GM19452 (cell line): Measurements from ENCODE around the gene MEAF6.
"Not testable (repeated sequence)": the region's sequence is repeated elsewhere in the genome, so short reads cannot be mapped to it uniquely, and the experiment has no call there.

Experiments
- ATAC-seq: cut with Tn5 transposase; IDR thresholded peaks from one replicate; pipeline ENCODE4 v1.9.1; 2021; ENCODE audit not compliant: unreplicated experiment

Gene MEAF6

DNA sequence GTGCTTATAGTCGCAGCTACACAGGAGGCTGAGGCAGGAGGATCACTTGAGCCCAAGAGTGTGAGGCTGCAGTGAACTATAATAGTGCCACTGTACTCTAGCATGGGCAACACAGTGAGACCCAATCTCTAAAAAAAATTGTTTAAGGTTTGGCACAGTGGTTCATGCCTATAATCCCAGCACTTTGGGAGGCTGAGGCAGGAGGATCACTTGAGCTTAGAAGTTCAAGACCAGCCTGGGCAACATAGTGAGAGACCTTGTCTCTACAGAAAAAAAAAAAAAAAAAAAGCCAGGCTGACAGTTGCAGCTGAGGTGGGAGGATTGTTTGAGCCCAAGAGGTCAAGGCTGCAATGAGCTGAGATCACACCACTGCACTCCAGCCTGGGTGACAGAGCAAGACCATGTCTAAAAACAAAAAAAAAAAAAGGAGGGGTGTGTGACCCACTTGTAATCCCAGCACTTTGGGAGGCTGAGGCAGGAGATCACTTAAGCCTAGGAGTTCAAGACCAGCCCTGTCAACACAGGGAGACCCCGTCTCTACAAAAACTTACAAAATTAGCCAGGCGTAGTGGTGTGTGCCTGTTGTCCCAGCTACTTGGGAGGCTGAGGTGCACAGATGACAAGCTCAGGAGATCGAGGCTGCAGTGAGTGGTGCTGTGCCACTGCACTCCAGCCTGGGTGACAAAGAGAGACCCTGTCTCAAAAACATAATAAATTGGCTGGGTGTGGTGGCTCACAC, 18.0 kb upstream of the MEAF6 start:
- ATAC-seq = not testable (repeated sequence)

DNA sequence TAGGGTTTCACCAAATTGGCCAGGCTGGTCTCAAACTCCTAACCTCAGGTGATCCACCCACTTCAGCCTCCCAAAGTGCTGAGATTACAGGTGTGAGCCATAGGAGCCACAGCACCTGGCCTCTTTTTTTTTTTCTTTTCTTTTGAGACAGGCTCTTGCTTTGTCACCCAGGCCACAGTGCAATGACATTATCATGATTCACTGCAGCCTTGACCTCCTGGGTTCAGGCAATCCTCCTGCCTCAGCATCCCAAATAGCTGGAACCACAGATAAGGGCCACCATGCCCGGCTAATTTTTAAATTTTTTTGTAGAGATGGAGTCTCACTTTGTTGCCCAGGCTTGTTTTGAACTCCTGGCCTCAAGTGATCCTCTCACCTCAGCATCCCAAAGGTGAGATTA, 15.3 kb upstream of the MEAF6 start:
- not testable (repeated sequence) for ATAC-seq

DNA sequence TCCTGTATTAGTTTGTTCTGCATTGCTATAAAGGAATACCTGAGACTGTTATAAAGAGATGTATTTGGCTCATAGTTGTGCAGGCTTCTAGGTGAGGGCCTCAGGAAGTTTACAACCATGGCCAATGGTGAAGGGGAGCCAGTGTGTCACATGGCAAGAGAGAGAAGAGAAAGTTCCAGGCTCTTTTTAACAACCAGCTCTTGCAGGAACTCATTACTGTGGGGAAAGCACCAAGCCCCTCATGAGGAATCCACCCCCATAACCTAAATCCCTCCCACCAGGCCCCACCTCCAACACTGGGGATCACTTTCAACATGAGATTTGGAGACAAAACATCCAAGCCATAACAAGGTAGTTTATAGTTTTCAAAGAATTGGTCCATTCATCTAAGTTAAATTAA, 5.0 kb upstream of the MEAF6 start:
- ATAC-seq = no peak

DNA sequence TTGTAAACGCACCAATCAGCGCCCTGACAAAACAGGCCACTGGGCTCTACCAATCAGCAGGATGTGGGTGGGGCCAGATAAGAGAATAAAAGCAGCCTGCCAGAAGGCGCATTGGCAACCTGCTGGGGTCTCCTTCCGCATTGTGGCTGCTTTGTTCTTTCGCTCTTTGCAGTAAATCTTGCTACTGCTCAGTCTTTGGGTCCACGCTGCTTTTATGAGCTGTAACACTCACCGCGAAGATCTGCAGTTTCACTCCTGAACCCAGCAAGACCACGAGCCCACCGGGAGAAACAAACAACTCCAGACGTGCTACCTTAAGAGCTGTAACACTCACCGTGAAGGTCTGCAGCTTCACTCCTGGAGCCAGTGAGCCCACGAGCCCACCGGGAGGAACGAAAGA, 4.4 kb upstream of the MEAF6 start:
- not testable (repeated sequence) for ATAC-seq

DNA sequence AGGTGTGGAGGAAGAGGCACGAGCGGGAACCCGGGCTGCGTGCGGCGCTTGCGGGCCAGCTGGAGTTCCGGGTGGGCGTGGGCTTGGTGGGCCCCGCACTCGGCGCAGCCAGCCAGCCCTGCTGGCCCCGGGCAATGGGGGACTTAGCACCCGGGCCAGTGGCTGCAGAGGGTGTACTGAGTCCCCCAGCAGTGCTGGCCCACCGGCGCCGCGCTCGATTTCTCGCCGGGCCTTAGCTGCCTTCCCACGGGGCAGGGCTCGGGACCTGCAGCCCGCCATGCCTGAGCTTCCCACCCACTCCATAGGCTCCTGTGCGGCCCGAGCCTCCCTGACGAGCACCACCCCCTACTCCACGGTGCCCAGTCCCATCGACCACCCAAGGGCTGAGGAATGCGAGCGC, 3.7 kb upstream of the MEAF6 start:
- not testable (repeated sequence) for ATAC-seq

DNA sequence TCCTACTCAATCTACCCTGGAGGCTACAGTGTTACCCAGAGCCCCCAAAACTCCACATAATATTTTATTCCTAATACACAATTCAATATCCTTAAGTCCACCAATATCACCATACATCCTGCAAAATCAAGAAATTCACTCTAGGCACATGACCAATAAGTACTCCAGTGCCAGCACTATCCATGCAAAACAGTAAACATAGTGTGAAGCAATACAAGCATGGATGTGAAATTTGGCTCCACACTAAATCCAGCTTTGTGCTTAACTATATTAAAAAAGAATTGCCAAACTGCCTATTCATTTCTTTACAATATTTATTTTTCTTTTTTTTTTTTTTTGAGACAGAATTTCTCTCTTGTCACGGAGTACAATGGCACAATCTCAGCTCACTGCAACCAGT, 3.0 kb upstream of the MEAF6 start:
- ATAC-seq = no peak

DNA sequence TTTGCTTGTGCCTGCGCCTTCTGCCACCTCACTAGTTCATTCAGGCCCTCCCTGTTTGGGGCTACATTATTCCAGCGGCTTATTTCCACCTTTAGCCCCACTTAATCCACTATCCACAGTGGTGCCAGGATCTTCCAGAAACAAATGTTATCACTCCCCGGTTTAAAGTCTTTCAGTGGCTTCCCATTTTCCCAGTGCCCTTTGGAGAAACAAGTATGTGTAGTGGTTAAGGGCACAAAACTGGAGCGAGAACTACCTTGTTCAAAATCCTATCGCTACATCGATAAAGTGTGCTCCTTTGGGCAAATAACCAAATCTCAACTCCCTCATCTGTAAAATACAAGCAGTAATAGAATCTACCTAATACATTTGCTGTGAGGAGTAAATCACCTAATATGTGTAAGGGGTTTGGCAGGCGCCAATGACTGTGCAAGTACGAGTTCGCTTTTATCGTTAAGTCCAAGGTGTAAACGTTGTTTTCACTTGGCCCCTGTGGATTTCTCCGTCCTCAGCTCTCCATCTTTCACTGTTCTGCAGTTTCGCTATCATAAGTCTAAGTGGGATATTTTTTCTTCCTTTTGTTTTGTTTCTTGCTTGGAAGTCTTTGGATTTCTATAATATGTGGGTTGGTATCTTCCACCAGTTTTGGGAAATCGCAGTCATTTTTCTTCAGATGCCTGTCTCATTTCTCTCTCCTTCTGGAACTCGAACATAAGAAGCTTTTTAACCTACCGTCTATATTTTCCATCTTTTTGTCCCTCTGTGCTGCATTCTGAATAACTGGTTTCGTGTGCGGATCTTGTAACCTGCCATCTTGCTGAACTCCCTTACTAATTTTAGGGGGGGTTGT, 844 bp upstream of the MEAF6 start:
- no peak for ATAC-seq

DNA sequence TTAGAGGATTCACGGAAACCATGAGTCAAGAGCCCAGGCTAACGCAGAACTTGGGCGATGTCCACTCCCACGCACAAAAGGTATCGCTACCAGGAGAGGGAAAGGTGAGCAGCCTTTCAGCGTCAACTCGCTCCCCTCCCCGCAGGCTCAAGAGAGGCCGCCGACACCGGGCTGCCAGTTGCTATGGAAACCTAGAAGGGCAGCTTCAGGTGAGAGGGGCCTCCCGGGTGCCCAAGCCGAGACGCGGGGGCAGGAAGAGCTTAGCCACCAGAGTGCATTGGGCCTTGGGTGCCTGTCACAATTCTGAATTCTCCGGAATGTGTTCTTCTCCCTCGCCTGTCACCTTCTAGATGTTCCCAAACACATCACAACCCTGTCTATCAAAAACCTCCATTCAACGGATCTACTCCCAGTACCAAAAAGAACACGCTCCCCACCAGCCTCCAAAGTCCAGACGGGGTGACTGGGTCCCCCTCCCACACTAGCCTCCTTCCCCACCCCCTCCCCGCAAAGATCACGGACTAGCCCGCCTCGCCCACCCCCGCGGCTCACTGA, 694 bp downstream of the MEAF6 start:
- no peak for ATAC-seq

DNA sequence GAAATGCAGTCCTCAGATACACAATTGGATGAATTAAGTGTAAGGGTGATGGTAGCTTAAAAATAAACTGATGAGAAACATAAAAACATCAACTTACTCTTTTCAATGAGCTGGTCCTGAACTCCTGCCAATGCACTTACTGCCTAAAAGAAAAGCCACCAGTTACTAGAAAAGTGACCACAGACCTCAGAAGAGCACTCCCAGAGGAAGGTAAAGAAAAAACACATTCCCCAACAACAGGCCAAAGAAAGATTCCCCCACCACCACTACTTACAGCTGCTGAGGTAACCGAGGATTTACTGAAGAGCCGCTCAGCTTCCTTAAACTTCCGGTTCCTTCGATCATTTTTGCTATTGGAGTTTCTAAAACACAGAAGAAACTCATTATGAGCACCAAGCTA, 5.4 kb downstream of the MEAF6 start:
- ATAC-seq = no peak

DNA sequence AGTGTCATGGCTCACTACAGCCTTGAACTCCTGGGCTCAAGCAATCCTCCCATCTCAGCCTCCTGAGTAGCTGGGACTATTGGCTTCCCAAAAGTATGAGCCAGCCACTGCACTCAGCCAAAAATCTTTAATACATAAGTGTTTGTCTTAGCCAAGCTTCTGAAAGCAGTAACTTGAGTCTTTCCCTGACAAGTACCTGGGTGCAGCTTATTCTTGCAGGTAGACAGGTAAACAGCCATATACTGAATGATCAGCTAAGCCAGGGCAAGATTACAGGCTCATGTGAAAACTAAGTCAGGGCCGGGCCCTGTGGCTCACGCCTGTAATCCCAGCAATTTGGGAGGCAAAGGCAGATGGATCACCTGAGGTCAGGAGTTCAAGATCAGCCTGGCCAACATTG, 7.8 kb downstream of the MEAF6 start:
- ATAC-seq = no peak

DNA sequence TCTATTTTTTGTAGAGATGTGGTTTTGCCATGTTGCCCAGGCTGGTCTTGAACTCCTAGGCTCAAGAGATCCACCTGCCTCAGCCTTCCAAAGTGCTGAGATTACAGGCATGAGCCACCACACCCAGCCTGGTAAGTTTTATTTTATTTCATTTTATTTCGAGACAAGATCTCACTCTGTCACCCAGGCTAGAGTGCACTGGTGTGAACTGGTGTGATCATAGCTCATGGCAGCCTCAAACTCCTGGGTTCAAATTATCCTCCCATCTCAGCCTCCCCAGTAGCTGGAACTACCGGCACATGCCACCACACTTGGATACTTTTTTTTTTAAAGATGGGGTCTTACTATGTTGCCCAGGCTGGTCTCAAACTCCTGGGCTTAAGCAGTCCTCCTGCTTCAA, 11.8 kb downstream of the MEAF6 start:
- ATAC-seq = not testable (repeated sequence)

DNA sequence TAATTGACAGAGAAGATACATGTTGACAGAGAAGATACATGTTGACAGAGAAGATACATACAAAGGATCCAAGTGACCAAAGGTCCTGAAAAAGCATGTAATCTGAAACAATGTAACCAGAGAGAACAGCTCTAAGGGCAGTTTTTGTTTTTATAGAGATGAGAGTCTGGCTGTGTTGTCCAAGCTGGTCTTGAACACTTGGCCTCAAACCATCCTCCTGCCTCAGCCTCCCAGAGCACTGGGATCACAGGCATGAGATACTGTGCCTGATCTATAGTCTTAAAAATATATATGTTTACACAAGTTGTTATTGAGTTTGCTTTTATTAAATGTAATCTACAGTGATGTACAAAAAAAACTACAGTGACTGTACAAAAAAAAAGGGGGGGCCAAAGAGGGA, 12.5 kb downstream of the MEAF6 start:
- ATAC-seq = no peak

DNA sequence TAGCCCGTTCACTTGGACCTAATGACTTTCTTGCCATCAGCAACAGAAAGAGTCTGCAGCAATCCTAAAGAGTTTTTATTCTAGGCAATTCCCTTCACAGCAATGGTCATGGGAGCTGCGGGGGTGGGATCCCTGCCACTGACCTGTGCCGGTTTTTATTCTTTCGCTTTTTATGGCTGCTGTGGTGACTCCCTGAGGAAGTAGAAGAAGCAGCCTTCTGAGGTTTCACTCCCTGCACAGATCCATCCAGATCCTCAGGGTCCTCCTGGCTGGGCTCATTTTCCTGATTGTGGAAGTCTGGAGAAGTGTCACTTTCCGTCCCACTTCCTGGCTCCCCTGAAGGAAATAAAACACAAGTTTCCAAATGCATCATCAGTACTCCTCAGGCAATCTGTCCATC, 12.9 kb downstream of the MEAF6 start:
- ATAC-seq = no peak

DNA sequence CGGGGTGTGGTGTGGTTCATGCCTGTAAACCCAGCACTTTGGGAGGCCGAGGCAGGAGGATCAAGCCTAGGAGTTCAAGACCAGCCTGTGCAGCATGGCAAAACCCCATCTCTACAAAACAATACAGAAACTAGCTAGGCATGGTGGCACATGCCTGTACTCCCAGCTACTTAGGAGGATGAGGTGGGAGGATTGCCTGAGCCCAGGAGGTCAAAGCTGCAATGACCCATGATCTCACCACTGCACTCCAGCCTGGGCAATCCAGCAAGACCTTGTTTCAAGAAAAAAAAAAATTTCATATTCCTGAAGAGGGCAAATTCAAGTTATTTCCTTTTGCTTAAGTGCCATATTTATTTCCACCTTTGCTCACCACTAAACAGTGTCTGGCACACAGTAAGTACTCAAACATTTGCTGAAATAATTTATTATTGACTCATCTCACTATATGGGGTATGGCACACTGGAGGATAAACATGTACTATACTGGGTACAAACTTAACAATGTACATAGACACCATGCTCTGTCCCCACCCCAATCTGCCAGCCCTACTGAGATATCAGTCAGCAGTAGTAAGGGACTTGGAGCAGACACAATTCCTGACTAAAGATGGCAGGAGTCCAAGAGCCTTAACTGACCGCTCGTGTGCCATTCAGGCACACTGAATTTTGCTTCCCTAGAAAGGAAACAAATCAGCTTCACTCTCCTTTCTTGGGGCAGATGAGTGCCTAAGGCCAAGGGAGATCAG, 15.5 kb downstream of the MEAF6 start:
- ATAC-seq = no peak

DNA sequence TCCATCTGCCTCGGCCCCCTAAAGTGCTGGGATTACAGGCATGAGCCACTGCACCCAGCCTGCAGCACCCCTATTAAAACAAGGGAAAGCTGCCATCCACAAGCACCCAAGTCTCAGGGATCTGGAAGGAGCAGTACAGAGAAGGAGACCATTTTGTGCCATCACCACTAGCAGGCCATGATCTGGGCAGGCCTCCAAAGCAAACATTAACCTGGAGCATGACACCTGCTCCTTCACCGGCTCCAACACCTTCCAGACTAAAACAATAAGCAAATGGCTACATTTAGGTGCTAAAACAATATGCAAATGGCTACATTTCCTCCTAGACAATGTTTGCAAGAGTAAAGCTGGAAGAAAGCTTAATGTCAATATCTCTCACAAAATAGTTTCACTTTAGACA, 16.7 kb downstream of the MEAF6 start:
- no peak for ATAC-seq

DNA sequence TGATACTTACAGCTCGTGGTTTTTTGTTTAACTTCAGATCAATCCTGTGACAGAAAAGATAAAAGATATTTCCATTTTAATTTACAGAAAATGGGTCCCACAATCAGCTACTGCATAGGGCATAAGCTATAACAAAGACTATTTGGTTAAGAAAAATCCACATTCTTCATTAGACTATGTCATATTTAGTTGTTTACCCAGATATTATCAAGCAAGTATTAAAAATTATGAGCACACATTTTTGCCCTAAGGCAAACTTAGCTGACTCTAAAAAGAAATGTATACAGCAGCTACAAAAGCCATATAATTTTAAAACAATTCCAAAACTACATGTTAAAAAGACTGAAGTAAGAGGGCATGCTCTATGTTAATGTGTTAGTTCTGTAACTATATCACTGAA, 18.7 kb downstream of the MEAF6 start:
- ATAC-seq = no peak

DNA sequence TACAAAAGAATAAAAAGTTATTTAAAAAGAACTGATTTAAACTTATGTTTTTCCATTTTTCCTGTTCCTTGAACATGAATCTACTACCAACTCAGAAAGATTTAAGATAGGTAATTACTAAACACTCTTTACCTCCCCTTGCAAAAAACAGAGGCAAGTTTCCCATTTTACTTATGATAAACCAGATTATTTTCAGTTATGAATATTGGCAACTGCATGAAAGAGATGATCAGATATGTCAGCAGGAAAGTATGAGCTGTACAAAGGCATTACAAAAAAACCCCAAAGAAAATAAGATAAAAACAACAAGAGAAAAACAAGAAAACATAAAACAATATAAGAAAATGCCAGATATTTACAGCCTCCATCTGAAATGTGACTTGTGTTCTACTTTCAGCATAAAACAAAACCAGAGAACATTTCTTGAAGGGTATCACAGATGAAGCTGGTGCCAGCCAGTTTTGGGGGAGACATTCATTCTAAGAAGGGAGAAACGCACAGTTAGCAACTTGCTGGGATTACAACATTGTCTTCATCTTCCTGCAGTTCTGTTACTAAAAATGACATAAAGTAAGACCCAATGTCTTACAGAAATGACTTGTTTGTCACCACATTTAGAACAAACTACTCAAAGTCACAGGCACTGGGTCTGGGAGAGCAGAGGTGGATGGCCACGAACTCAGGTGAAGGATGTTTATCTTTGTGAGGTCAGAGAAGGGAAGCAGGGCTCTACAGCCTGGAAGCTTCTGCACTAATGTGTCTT, 21.0 kb downstream of the MEAF6 start:
- ATAC-seq = no peak

DNA sequence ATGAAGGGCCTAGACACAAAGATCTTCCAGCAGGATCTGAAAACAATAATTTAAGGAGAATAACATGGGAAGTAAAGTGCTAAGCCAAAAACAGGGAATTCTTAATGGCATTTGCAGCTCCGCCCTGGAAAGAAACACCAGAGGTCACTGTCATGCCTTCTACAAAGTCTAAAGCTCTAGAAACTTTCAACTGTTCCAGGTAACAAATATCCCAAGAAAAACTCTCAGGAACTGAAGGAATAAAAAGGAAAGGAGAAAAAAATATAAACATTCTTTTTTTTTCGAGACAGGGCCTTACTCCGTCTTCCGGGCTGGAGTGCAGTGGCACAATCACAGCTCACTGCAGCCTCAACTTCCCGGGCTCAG, 27.0 kb downstream of the MEAF6 start:
- ATAC-seq = no peak

DNA sequence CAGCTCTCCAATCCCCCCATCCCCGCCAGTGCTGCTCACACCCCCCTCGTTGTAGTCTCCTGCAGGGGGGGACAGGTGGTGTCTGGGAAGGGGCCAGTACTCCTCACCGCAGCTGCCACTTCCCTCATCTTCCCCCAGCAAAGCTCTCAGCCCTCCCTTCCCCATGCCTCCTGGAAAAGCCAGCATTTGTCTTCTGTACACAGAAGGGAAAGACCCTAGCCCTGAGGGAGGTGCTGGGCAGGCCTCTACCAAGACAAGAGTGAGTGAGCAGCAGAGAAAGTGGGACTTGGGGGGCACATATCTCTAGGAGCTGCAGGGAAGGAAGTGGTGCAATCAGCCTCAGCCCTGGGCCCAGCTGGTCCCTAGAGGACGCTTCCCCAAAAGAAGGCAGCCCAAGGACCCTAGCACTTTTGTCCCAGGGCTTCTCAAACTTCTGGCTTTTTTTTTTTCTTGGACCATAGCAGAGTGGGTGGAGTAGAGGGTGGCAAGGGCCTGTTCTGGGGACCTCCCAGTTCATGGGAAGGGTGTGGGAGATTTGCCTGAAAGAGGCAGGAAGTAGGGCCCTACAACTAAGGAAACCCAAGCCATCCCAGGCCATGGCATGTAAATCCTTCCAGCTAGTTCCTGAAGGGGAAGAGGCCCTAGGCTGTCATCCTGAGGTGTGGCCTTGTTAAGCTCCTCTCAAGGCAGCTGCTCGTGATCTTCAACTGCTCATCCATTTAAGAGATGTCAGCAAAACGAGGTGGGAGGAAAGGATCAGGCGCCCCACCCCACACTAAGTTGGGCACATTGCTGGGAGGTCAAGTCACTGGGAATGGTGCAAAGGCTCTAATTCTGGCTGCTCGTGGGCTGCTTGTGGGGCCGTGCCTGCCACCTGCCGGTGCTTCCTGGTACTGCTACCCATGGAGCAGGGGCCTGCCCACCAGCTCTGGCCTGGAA, 27.6 kb downstream of the MEAF6 start:
- no peak for ATAC-seq
